ENCODE data around the gene CLIP1. TPM values are rescaled to one million over a fixed set of nuclear protein-coding genes. Genes with fewer than 3 reads are reported as not detected.

CLIP1 gene
- polyA plus RNA-seq, 3 donors: 6.7 to 50.9 (median 12.9) TPM

GRCh38 chr12:122460641-122461040 is 38.2 kb upstream of the CLIP1 start:
- Histone ChIP-seq H3K4me3 (replicated peaks in 1 of 3; ENCODE audit: low read depth in 2 of 3, low read length in 3 of 3) (no peak overlapping the region), H3K79me2 (ENCODE audit: insufficient read depth, low read length) (no peaks in the 10 kb centered on the region), H3K9me3 (replicated peaks in 1 of 2; ENCODE audit: control insufficient read depth in 1 of 2, insufficient read depth in 1 of 2, low read length in 2 of 2) (no peaks in the 10 kb centered on the region), H2AFZ (ENCODE audit: insufficient read depth, low read depth, low read length, poor library complexity, severe bottlenecking) (no peak overlapping the region), H3K4me1 (ENCODE audit: control insufficient read depth in 1 of 2, insufficient read depth in 2 of 2, low read length in 2 of 2) (peaks cover 5 to 8% of the 10 kb centered on the region in 2 donors), H3K27ac (ENCODE audit: low read depth in 1 of 2, low read length in 2 of 2) (no peak overlapping the region), H3K36me3 (replicated peaks in 1 of 2; ENCODE audit: control insufficient read depth in 1 of 2, insufficient read depth in 2 of 2, low read length in 2 of 2) (no peaks in the 10 kb centered on the region), H3K9ac (ENCODE audit: insufficient read depth, low read length, poor library complexity, severe bottlenecking) (no peak overlapping the region), H3K4me2 (replicated peaks; ENCODE audit: extremely low read depth, low read length, poor library complexity, severe bottlenecking) (no peak overlapping the region), H3K27me3 (ENCODE audit: control insufficient read depth in 2 of 2, insufficient read depth in 2 of 2, low read length in 2 of 2) (no peaks in the 10 kb centered on the region), H4K20me1 (ENCODE audit: insufficient read depth, low read length) (no peaks in the 10 kb centered on the region)
- Mint-ChIP-seq H3K4me1 (peaks cover 15% of the 10 kb centered on the region), H3K4me3 (no peak overlapping the region), H3K27me3 (ENCODE audit: low read depth in 3 of 3) (peaks cover 2 to 5% (median 4%) of the 10 kb centered on the region in 3 donors), H3K36me3 (no peaks in the 10 kb centered on the region), H3K9me3 (no peaks in the 10 kb centered on the region), H3K27ac (no peak overlapping the region)
- no peak for TF ChIP-seq CTCF (IDR thresholded peaks at IDR 0.05)
- intact Hi-C loops (cut with micrococcal nuclease): loop anchor here in 1 of 2 donors (5.0 kb wide), 1 partner anchor 38 kb away; the partner anchor contains the start of gene CLIP1
- 95% methylated on average over 2 of the region's 2 CpGs for WGBS (ENCODE audit: insufficient coverage)
- no peak for DNase-seq

DNA sequence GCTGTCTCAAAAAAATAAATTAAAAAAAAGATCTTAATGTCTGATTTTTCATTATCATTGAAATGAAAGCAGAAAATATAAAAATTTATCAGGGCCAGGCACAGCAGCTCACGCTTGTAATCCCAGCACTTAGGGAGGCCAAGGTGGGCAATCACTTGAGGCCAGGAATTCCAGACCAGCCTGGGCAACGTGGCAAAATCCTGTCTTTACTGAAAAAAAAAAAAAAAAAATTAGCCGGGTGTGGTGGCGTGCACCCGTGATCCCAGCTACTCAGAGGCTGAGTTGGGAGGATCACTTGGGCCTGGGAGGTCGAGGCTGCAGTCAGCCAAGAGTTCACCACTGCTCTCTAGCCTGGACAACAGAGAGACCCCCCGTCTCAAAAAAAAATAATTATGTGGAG is 37.6 kb upstream of the CLIP1 start:
- no peaks in the 10 kb centered on the region for H3K79me2 ChIP-seq (ENCODE audit: insufficient read depth, low read length)
- no peak overlapping the region for H3K27ac ChIP-seq (ENCODE audit: low read depth in 1 of 2, low read length in 2 of 2)
- no peaks in the 10 kb centered on the region for H3K27me3 ChIP-seq (ENCODE audit: control insufficient read depth in 2 of 2, insufficient read depth in 2 of 2, low read length in 2 of 2)
- no peaks in the 10 kb centered on the region for H3K9me3 Mint-ChIP-seq
- H3K27me3 Mint-ChIP-seq (ENCODE audit: low read depth in 3 of 3): peaks cover 2 to 5% (median 4%) of the 10 kb centered on the region in 3 donors
- H3K4me3 Mint-ChIP-seq: no peak overlapping the region
- no peaks in the 10 kb centered on the region for H4K20me1 ChIP-seq (ENCODE audit: insufficient read depth, low read length)
- H3K4me2 ChIP-seq (replicated peaks; ENCODE audit: extremely low read depth, low read length, poor library complexity, severe bottlenecking): no peak overlapping the region
- no peak overlapping the region for H2AFZ ChIP-seq (ENCODE audit: insufficient read depth, low read depth, low read length, poor library complexity, severe bottlenecking)
- TF ChIP-seq CTCF (IDR thresholded peaks at IDR 0.05): no peak
- H3K36me3 Mint-ChIP-seq: no peaks in the 10 kb centered on the region
- no peak for DNase-seq
- H3K9me3 ChIP-seq (replicated peaks in 1 of 2; ENCODE audit: control insufficient read depth in 1 of 2, insufficient read depth in 1 of 2, low read length in 2 of 2): no peaks in the 10 kb centered on the region
- 97% methylated on average over 6 of the region's 7 CpGs for WGBS (ENCODE audit: insufficient coverage)
- H3K4me1 Mint-ChIP-seq: peaks cover 15% of the 10 kb centered on the region
- no peak overlapping the region for H3K9ac ChIP-seq (ENCODE audit: insufficient read depth, low read length, poor library complexity, severe bottlenecking)
- H3K36me3 ChIP-seq (replicated peaks in 1 of 2; ENCODE audit: control insufficient read depth in 1 of 2, insufficient read depth in 2 of 2, low read length in 2 of 2): no peaks in the 10 kb centered on the region
- intact Hi-C loops (cut with micrococcal nuclease): loop anchor here in 1 of 2 donors (5.0 kb wide), 1 partner anchor 38 kb away; the partner anchor contains the start of gene CLIP1
- H3K4me1 ChIP-seq (ENCODE audit: control insufficient read depth in 1 of 2, insufficient read depth in 2 of 2, low read length in 2 of 2): peaks cover 3 to 8% of the 10 kb centered on the region in 2 donors
- H3K4me3 ChIP-seq (replicated peaks in 1 of 3; ENCODE audit: low read depth in 2 of 3, low read length in 3 of 3): no peak overlapping the region
- H3K27ac Mint-ChIP-seq: no peak overlapping the region
